ENCODE data around the gene SERPINB8.
A peak's percentile ranks its signal among the peaks of the same experiment; 100 is the strongest.

SERPINB8 gene

DNA sequence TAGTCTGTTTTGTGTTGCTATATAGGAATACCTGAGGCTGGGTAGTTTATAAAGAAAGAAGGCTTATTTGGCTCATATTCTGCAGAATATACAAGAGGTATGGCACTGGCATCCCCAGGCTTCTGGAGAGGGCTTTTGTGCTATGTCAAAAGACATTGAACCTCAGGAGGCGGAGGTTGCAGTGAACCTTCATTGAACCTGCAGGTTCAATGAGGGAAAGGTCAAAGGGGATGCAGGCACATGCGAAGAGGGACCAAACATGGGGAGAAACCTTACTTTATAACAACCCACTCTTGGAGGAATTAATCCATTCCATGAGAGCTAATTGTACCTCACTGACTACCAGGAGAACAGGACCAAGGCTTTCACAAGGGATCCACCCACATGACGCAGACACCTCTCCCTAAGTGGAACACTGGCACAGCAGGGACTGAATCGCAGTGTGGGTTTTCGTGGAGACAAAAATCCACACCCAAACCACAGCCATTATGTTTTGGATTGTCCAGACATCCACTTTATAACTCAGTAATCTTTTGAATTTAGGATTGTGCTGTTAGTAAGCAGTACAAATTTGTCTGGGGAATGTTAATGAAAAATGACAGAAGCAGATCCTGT lies 4.1 kb upstream of the SERPINB8 start:
- no peak for DNase-seq

- DNase-seq = no peak
Measured at GRCh38 chr18:63970809-63971205, 926 bp downstream of the SERPINB8 start.

GRCh38 chr18:63971320-63972001 lies 1.6 kb downstream of the SERPINB8 start:
- no peak for DNase-seq

GRCh38 chr18:63972002-63972376 lies 2.1 kb downstream of the SERPINB8 start:
- DNase-seq = no peak

DNA sequence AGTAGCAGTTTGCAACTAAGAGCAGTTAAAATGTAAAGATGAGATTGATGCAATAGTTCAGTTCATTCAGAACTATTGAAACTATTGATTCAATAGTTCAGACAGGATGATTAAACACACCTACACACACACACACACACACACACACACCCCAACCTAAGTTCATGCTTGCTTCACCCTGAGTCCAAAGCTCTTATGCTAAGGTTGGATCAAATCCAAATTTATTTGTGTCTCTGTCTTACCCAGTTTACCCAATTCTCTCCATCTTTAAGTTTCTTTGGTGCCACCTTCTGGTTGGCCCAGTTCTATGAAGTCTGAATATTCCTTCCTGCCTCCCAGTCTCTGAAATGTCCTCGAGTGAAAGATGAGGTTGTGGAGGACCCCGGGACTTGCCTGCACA lies 5.1 kb downstream of the SERPINB8 start:
- DNase-seq = no peak

GRCh38 chr18:63975628-63976027 lies 5.7 kb downstream of the SERPINB8 start:
- DNase-seq = no peak

GRCh38 chr18:63977040-63977439 lies 7.2 kb downstream of the SERPINB8 start:
- DNase-seq = no peak

DNA sequence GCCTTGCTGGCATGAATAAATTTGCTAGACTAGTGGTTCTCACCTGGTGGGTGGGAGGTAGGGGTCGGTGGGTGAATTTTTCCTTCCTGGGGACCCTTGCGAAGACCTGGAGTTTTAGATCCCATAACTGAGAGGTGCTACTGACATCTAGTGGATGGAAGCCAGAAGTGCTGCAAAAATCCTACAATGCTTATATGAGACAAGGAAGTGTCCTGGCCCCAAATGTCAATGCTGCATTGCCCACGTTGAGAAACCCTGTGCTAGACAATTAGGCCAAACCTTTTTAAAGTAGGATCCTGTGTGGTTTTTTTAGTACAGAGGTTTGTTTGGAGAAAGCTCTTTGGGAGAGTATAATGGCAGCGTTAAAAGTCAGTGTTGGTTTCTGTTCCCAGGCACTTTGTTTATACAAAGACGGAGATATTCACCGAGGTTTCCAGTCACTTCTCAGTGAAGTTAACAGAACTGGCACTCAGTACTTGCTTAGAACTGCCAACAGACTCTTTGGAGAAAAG lies 9.6 kb downstream of the SERPINB8 start:
- DNase-seq = peak; percentile 24

GRCh38 chr18:63980027-63980426 lies 10.1 kb downstream of the SERPINB8 start:
- no peak for DNase-seq

- DNase-seq = no peak
Measured at GRCh38 chr18:63980896-63981460, 11.1 kb downstream of the SERPINB8 start.

- DNase-seq = no peak
Measured at GRCh38 chr18:63981719-63982118, 11.8 kb downstream of the SERPINB8 start.

GRCh38 chr18:63982361-63982760 lies 12.5 kb downstream of the SERPINB8 start:
- DNase-seq = no peak

DNA sequence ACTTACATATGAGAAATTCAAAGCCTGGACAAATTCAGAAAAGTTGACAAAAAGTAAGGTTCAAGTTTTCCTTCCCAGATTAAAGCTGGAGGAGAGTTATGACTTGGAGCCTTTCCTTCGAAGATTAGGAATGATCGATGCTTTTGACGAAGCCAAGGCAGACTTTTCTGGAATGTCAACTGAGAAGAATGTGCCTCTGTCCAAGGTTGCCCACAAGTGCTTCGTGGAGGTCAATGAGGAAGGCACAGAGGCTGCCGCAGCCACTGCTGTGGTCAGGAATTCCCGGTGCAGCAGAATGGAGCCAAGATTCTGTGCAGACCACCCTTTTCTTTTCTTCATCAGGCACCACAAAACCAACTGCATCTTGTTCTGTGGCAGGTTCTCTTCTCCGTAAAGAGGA lies 17.0 kb downstream of the SERPINB8 start:
- no peak for DNase-seq

- no peak for DNase-seq
Measured at GRCh38 chr18:63987743-63988142, 17.9 kb downstream of the SERPINB8 start.

DNA sequence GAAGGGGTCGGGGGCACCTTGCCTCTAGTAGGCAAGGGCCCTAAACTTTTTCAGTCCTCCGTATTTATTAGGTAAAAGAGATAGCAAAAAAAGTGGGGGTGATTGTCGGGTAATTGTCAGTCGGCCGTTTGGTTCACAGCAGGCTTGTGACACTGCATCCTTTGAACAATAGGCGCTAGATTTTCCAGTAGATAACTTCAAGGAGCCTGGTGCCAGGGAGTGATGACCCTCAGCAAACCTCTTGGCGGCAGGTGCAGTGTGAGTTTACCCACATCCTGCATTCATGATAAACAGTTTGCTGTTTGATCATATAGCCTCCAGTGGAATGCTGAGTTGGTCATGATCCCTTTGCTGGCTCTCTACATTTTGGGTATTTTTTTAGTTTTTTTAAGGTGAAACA lies 22.9 kb downstream of the SERPINB8 start:
- no peak for DNase-seq

DNA sequence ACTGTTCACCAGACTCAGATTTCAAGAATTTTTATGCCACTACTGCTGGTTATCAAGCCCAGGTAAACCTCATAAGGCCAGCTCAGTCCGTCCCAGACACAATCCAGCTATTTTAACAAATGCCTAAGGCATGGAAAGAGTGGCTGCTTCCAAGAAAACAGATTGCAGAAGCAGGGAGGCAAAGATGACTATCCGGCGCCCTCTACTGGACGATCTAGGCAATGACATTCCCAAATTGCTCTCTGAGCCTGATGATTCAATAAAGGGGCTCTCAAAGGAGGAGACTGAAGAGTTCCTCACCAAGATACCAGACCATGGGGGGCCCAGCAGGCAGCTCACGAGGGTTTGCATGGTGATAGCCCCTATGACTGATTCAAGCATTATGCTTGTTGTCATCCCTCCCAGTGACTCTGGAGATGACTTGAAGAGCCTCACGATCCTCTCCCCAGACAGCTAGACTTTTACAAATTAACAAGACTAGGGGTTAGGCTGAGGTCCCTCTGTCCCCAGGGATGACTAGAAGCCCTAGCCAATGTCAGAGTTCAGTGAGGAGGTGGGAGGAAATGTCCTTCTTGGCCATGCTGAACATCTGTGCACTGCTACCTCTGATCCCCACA lies 25.0 kb downstream of the SERPINB8 start:
- DNase-seq = peak; percentile 21

GRCh38 chr18:63997041-63997440 lies 27.2 kb downstream of the SERPINB8 start:
- no peak for DNase-seq

DNA sequence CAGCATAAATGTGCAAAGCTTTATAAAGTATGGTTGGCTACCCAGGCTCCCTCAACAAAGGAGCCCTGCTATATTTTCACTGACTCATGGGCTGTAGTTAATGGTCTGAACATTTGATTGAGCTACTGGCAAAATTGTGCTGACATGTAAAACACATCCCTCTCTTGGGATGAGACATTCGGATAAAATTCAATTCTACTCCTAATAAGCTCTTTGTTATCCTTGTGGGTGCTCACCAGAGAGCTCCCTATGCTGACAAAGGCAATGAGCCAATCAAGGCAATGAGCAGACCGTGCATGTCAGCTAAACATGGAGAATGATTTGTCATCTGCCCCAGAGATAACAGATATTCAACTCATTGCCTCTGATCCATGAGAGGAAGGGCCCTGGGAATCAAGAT lies 27.7 kb downstream of the SERPINB8 start:
- DNase-seq = no peak

GRCh38 chr18:63999871-64000270 lies 30.0 kb downstream of the SERPINB8 start:
- DNase-seq = no peak

- no peak for DNase-seq
Measured at GRCh38 chr18:64002581-64002980, 32.7 kb downstream of the SERPINB8 start.

DNA sequence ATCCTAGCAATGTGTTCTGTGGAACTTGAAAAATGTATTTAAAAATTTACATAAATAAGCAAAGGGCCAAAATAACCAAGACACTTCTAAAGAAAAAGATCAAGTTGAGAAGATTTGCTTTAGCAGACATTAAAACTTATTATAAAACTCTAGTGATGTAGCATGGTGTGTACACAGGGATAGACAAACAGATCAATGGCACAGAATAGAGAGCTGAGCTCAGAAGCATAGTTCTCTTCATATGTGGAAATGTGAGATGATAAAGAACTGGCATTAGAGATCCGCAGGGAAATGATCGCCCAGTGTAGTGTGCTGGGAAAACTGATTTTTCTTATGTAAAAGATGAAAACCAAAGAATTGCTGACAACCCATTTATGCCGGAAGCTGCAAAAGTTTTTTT lies 39.4 kb downstream of the SERPINB8 start:
- DNase-seq = no peak

DNA sequence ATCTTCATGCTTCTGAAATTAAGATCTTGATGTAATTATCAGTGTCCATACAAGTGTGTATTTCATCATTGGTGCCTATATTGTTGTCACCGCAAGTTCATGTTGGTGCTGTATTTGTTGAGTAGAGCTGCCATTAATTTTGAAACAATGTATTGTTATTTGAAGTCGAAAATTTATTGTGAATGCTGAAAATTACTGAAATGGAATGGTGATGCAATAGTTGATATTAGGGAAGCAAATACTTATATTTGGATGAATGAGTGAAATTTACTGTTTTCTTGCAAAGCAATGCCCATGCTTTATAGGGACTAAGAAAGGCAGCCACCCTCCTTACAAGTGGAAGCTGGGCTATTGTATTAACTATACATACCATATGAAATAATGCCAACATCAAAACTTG lies 41.6 kb downstream of the SERPINB8 start:
- DNase-seq = no peak

DNA sequence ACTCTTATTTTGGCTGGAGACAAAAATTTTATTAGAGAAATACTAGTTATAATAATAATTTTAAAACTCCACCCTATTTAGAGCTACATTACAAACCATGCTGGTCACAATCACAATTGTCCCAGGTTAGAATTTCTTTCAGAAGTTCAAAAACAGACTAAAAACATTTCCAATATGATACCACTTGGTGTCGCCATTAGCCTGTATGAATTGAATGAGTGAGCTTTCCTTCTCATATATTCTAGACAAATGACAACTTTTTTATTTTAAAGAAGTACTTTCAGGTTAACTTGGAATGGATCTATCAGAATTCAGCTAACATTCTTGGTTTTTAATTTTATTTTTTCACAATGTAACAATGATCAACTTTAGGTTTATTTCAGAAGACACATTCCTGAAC lies 48.0 kb downstream of the SERPINB8 start:
- no peak for DNase-seq

All from activated naive CD4-positive, alpha-beta T cell treated with anti-CD3 and anti-CD28 coated beads, Interleukin-2, amount 50 U/mL, for 16 hours (primary cell).